K562 (cell line): ENCODE data around the gene ZNF565.

Experiments
- JUNB ChIP-seq: fragments of 450-650 bp; formaldehyde crosslinking; conservative IDR thresholded peaks from 2 replicates; pipeline ENCODE4 v1.4.0; 2020; ENCODE audit warnings: mild to moderate bottlenecking
- JUND ChIP-seq, 2 experiments: IDR thresholded peaks; 2 replicates in 1 of 2; 3 replicates in 1 of 2; pipeline ENCODE4 v1.6.1; 2011; ENCODE audit warnings: borderline replicate concordance in 2 of 2, low read depth in 2 of 2, low read length in 2 of 2, improper control_type of control experiment in 1 of 2, missing biosample characterization in 1 of 2, missing genetic modification characterization in 1 of 2, missing genetic modification reagents in 1 of 2
- NBN ChIP-seq: fragments of 450-650 bp; IDR thresholded peaks from 2 replicates; pipeline ENCODE4 v1.6.1; 2016; ENCODE audit warnings: low read depth, mild to moderate bottlenecking
- NR0B1 ChIP-seq: fragments of 450-650 bp; IDR thresholded peaks from one replicate; pipeline ENCODE4 v1.6.1; 2018; ENCODE audit warnings: mild to moderate bottlenecking, moderate library complexity; ENCODE audit not compliant: partially characterized antibody
- POLR2AphosphoS5 ChIP-seq: IDR thresholded peaks from 2 replicates; pipeline ENCODE4 v1.6.1; 2011; ENCODE audit warnings: mild to moderate bottlenecking, low read depth, low read length, moderate library complexity; ENCODE audit not compliant: control insufficient read depth, insufficient read depth
- TFE3 ChIP-seq: fragments of 450-650 bp; formaldehyde crosslinking; IDR thresholded peaks from 2 replicates; pipeline ENCODE4 v1.4.0; 2020; ENCODE audit warnings: mild to moderate bottlenecking, mixed read lengths

GRCh38 chr19:36196249-36196648 lies 18.2 kb downstream of the ZNF565 start:
- TF ChIP-seq POLR2AphosphoS5 (no peak), JUNB (CRISPR knock-in tag) (no peak), NBN (no peak), NR0B1 (no peak), TFE3 (CRISPR knock-in tag) (no peak), JUND (IDR thresholded peaks at IDR 0.05; ENCODE audit: borderline replicate concordance, low read depth, low read length) (no peak), JUND (tag; IDR thresholded peaks at IDR 0.05; ENCODE audit: borderline replicate concordance, low read depth, low read length) (no peak)
